AG10803 (cell line): ENCODE results near the gene VPS26C.

ENCODE experiments used
- DNase-seq: peaks from one replicate; pipeline ENCODE4 v3.0.0; 2010; ENCODE audit warnings: low read depth
- H3K4me3 ChIP-seq: 2 replicates; pipeline ENCODE4 v1.5.1; 2011; ENCODE audit warnings: mild to moderate bottlenecking, low read length, control low read depth
- TF ChIP-seq, protein P1 (sequence below): conservative IDR thresholded peaks from 2 replicates; pipeline ENCODE4 v1.5.1; 2011; ENCODE audit warnings: mild to moderate bottlenecking, low read length, control low read depth, inconsistent platforms

Gene VPS26C

DNA sequence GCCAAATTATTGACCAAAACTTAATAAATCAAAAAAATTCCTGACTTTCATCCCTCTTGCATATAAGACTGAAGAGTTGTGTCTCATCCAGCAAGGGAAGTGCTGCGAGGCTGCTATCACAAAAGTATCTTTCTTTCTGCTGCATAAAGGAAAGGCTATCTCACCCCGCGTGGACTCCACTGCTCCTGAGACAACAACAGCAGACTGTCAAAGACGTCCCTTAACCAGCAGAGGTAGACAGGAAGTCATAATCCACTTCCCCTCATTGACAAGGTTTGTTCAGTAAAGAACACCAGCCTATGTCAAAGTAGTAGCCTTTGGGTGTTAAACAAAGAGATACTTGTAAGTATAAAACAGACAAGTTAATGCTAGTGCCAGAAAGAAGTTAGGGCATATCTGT, 29.4 kb downstream of the VPS26C start:
- TF ChIP-seq, protein P1, sequence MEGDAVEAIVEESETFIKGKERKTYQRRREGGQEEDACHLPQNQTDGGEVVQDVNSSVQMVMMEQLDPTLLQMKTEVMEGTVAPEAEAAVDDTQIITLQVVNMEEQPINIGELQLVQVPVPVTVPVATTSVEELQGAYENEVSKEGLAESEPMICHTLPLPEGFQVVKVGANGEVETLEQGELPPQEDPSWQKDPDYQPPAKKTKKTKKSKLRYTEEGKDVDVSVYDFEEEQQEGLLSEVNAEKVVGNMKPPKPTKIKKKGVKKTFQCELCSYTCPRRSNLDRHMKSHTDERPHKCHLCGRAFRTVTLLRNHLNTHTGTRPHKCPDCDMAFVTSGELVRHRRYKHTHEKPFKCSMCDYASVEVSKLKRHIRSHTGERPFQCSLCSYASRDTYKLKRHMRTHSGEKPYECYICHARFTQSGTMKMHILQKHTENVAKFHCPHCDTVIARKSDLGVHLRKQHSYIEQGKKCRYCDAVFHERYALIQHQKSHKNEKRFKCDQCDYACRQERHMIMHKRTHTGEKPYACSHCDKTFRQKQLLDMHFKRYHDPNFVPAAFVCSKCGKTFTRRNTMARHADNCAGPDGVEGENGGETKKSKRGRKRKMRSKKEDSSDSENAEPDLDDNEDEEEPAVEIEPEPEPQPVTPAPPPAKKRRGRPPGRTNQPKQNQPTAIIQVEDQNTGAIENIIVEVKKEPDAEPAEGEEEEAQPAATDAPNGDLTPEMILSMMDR: no peak
- no peak overlapping the region for H3K4me3 ChIP-seq
- no peak for DNase-seq

DNA sequence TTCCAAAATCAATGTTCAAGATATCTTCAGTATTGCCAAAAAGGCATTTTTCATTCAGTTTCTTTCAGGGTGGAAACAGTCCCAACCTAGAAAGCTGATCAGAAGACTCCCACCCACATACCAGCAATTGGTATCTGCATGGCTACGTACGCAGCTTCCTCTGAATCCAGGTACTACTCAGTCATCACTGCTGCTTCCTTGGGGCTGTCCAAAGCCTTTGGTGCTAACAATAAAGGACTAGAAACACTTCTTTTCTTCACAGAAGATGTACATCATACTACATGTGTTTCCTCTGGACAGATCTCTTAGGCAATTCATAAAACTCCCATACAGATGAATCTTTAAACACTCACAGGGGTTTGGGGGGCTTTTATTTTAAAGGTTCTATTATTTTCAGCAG, 29.8 kb downstream of the VPS26C start:
- H3K4me3 ChIP-seq: no peak overlapping the region

DNA sequence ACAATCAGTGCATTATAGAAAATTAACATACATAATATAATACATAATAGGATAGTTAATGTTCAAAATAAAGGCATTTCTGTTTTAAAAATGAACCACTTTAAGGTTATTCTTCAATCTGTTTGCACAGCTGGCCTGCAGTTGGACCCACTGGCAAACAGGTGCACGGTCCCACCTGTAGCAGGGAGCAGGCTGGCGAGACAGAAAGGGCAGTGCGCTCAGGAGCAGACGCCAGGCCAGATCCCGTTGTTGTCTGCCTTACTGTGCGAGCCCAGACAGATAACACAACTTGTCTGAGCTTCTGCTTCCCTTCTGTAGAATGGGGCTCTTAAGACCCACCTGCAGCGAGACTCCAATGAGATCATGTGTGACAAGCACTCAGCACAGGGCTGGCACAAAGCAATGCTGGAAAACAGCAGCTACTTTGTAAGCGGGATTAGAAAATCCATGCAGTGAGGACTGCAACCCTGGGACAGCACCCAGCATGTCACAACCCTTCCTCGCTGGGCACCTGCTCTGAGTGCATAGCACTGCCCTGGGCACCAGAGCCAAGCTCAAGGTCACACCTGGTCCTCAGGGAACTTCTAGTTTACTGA, 33.5 kb downstream of the VPS26C start:
- no peak for DNase-seq
- H3K4me3 ChIP-seq: no peak overlapping the region
- TF ChIP-seq, protein P1: no peak

More for the DNA sequence above, 29.8 kb downstream of the VPS26C start:
- no peak for DNase-seq
- TF ChIP-seq, protein P1: no peak

DNA sequence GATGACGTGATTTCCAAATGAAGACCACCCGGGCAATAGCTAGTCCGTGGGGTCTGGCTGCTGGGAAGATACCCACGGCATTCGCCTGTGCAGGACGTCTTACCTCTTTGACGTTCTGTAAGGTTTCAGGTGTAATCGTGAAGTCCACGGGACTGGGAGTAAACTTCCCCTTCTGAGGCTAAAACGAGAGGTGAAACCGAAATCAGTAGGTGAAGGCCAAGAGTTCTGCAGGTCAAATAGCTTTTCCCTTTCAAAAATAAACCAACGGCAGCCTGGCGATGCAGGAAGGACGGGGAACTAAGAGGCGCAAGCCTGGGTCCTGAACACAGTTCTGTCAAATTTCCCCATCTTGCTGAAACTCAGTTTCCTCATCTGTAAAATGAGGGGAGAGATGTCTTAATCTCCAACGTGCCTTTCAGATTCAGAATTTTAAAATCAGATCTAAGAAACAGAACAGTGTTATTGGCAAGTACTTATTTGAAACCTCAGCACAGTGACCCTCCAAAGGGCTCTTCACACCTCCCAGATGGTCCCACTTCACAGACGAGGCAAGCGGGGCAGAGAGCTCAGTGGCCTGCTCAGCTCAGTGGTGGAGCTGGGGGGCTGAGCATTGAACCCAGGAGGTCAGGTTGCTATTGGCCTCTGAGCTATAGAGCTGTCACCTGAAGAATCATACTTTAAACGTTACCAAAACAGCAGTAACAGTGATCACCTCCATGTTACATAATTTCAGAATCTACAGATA, 34.7 kb downstream of the VPS26C start:
- DNase-seq: no peak
- no peak overlapping the region for H3K4me3 ChIP-seq
- TF ChIP-seq, protein P1: no peak

DNA sequence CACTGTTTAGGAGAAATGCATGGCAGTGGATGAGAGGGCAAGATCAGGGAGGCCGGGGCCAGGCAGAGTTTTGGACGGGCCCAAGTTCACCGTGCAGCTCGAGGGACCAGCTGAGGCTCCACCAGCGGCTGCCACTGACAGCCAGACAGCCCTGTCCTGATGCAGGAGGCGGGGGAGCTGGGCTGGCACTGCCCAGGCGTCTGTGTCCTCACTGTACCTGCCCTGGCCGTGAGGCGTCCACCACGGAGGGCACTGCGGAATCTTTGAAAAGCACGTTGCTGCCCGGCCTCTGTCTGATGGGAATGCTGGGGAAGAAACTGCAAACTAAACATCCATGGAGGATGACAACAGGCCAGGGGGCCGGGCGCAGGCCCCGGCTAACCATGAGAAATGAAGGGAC, 35.5 kb downstream of the VPS26C start:
- no peak overlapping the region for H3K4me3 ChIP-seq
- TF ChIP-seq, protein P1: no peak
- no peak for DNase-seq

DNA sequence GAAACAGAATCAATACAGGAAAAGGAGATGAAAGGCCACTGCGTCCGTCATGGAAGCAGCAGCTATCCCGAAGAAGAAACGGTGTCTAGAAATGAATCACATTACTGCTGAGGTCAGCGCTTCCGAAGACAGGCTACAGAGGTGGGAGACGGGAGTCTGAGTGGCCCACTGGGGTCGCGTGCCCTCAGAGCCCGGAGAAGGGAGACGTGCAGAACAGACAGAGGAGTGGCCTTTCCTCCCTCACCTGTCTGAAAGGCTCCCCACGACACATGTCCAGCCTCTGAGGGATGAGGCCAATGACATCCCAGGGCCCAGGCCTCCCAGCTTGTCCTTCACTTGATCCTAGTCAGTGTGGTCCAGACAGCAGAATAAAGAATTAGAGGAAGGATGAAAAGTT, 35.9 kb downstream of the VPS26C start:
- TF ChIP-seq, protein P1: no peak

DNA sequence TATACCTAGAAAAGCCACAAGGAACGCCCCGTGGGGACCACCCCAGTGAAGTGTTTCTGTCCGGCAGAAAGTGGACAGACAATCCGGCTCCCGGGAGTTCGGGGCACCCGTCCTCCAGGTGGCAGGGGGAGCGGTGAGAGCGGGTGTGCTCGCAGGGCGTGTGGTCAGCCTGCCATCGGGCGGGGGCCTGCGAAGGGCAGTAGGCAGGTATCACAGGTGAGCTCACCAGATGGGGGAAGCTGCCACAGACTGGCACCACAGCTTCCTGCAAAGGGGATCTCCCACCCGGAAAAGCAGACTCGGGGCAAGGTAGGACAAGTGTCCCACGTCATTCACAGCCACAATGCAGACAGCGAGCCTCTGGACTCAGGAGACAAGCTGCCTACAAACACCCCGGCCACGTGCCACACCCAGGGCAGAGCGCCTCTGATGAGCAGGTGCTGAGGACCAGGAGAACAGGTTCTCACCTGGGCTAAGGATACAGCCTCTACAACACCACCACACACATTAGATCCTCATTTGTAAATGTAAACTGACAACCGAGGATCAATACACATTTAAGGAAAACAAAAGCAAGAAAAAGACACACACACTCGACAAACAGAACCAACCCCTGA, 36.4 kb downstream of the VPS26C start:
- H3K4me3 ChIP-seq: no peak overlapping the region
- DNase-seq: no peak
- TF ChIP-seq, protein P1: no peak

More for the DNA sequence above, 35.9 kb downstream of the VPS26C start:
- H3K4me3 ChIP-seq: no peak overlapping the region
- no peak for DNase-seq
